ENCODE results near the gene SCML1. TPM values are rescaled to one million over a fixed set of nuclear protein-coding genes. Genes with fewer than 3 reads are reported as not detected.
A peak's percentile ranks its signal among the peaks of the same experiment; 100 is the strongest.

Gene SCML1
- total RNA-seq, 1 experiment from 2014 or later, result 14.1 TPM

GRCh38 chrX:17737710-17737985 is 355 bp downstream of the SCML1 start:
- TSS peak; percentile 62 for BruUV-seq (replicated peaks)
- H3K4me3 Mint-ChIP-seq (ENCODE audit: unreplicated experiment), result peak overlapping the region; percentile 76
- H3K4me1 Mint-ChIP-seq (ENCODE audit: insufficient read depth, unreplicated experiment), result peaks cover 12% of the 10 kb centered on the region
- intact Hi-C loops (cut with micrococcal nuclease), result no loop called here
- DNase-seq (ENCODE audit: unreplicated experiment), result no peak
- TF ChIP-seq CTCF (IDR thresholded peaks at IDR 0.05; ENCODE audit: unreplicated experiment), result no peak
- ChIA-PET CTCF (interaction anchor here (0.6 to 0.9 kb wide), 2 partner anchors 8 to 58 kb away, joined by 3 to 5 read pairs; no protein-coding TSS in a partner anchor), POLR2A (interaction anchor here (0.7 to 1.9 kb wide), 6 partner anchors 12 to 891 kb away, joined by 3 to 9 read pairs (median 3); no protein-coding TSS in a partner anchor)
- no peaks in the 10 kb centered on the region for H3K9me3 Mint-ChIP-seq (ENCODE audit: unreplicated experiment)
- H3K36me3 Mint-ChIP-seq (ENCODE audit: insufficient read depth, unreplicated experiment), result no peaks in the 10 kb centered on the region
- H3K27me3 Mint-ChIP-seq (ENCODE audit: insufficient read depth, unreplicated experiment), result peaks cover 10% of the 10 kb centered on the region
- H3K27ac Mint-ChIP-seq (ENCODE audit: low read depth, unreplicated experiment), result peak overlapping the region; percentile 79

DNA sequence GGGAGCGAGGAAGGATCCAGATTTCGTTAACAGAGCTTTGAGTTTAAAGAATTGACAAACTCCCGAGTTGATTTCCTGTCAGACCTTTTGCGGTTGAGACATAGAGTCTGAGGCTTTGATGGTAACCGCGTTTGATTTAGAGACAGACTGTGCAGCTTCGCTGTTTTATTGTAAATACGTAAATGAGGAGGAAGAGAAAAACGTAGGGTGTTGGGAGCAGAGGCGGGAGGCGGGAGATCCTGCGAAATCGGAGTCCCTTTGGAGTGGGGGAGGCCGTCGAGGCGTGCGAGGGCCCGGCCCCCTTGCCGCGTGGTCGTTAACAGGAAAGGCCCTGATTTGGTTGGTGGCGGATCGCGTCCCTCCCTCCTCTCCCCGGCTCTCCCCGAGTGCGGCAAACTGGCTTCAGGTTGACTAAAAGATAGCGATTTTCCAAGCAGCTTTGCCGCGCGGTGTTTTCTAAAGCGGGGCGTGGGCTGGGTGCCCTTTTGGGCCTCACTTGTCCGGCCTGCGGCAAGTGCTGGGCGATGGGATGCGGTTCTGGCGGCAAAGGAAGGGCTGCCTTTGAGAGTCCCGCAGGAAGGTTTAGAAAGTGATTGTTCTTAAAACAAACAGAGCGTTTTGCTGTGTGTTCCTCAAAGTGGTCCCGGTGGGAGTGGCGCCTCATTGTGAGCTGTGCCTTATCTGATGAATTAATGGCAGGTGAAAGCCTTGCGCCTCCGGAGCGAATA is 857 bp downstream of the SCML1 start:
- no peak for TF ChIP-seq CTCF (IDR thresholded peaks at IDR 0.05; ENCODE audit: unreplicated experiment)
- intact Hi-C loops (cut with micrococcal nuclease), result loop anchor here (2.0 kb wide), 1 partner anchor 41 kb away; no protein-coding TSS in a partner anchor
- Mint-ChIP-seq H3K4me1 (ENCODE audit: insufficient read depth, unreplicated experiment) (peaks cover 12% of the 10 kb centered on the region), H3K27me3 (ENCODE audit: insufficient read depth, unreplicated experiment) (peaks cover 10% of the 10 kb centered on the region), H3K4me3 (ENCODE audit: unreplicated experiment) (peak overlapping the region; percentile 76), H3K36me3 (ENCODE audit: insufficient read depth, unreplicated experiment) (no peaks in the 10 kb centered on the region), H3K9me3 (ENCODE audit: unreplicated experiment) (no peaks in the 10 kb centered on the region), H3K27ac (ENCODE audit: low read depth, unreplicated experiment) (peak overlapping the region; percentile 84)
- ChIA-PET CTCF (interaction anchor here (0.6 to 1.5 kb wide), 4 partner anchors 8 to 80 kb away, joined by 3 to 5 read pairs (median 4); no protein-coding TSS in a partner anchor), POLR2A (interaction anchor here (0.6 to 1.9 kb wide), 7 partner anchors 11 to 891 kb away, joined by 3 to 9 read pairs (median 3); no protein-coding TSS in a partner anchor)
- peak; percentile 47 for DNase-seq (ENCODE audit: unreplicated experiment)
- BruUV-seq (replicated peaks), result no TSS peak

GRCh38 chrX:17738737-17739535 is 1.6 kb downstream of the SCML1 start:
- peak overlapping the region; percentile 84 for H3K27ac Mint-ChIP-seq (ENCODE audit: low read depth, unreplicated experiment)
- no peaks in the 10 kb centered on the region for H3K36me3 Mint-ChIP-seq (ENCODE audit: insufficient read depth, unreplicated experiment)
- intact Hi-C loops (cut with micrococcal nuclease), result loop anchor here (2.0 kb wide), 1 partner anchor 42 kb away; no protein-coding TSS in a partner anchor
- H3K27me3 Mint-ChIP-seq (ENCODE audit: insufficient read depth, unreplicated experiment), result peaks cover 10% of the 10 kb centered on the region
- H3K4me3 Mint-ChIP-seq (ENCODE audit: unreplicated experiment), result peak overlapping the region; percentile 76
- TF ChIP-seq CTCF (IDR thresholded peaks at IDR 0.05; ENCODE audit: unreplicated experiment), result no peak
- CTCF ChIA-PET, result interaction anchor here (0.6 to 1.5 kb wide), 3 partner anchors 9 to 106 kb away, joined by 3 to 4 read pairs (median 3); no protein-coding TSS in a partner anchor
- DNase-seq (ENCODE audit: unreplicated experiment), result no peak
- no peaks in the 10 kb centered on the region for H3K9me3 Mint-ChIP-seq (ENCODE audit: unreplicated experiment)
- BruUV-seq (replicated peaks), result no TSS peak
- POLR2A ChIA-PET, result interaction anchor here (0.6 to 1.8 kb wide), 2 partner anchors 11 to 287 kb away, joined by 4 to 5 read pairs; no protein-coding TSS in a partner anchor
- H3K4me1 Mint-ChIP-seq (ENCODE audit: insufficient read depth, unreplicated experiment), result peaks cover 12% of the 10 kb centered on the region
